DND-41 (cell line): Measurements from ENCODE around the gene SLC4A2.

Experiments
- ATAC-seq: fragments of 200-7000 bp; cut with Tn5 transposase; 3 replicates; pipeline ENCODE4 v1.9.1; 2021; ENCODE audit warnings: low read depth; ENCODE audit not compliant: insufficient read depth
- DNase-seq: peaks from one replicate; pipeline ENCODE4 v3.0.0-alpha.2; 2020
- H2AFZ ChIP-seq: 2 replicates; pipeline ENCODE4 v1.6.0; 2012; ENCODE audit warnings: low read depth, low read length
- H3K27ac ChIP-seq: 2 replicates; pipeline ENCODE4 v1.5.1; 2012; ENCODE audit warnings: low read length, inconsistent platforms
- H3K27me3 ChIP-seq: fragments of 200-600 bp; sonication (generic); 2 replicates; pipeline ENCODE4 v1.6.0; 2012; ENCODE audit warnings: low read length, mild to moderate bottlenecking, inconsistent platforms; ENCODE audit not compliant: insufficient read depth, poor library complexity
- H3K36me3 ChIP-seq: 2 replicates; pipeline ENCODE4 v1.5.1; 2012; ENCODE audit warnings: low read length, inconsistent platforms; ENCODE audit not compliant: insufficient read depth
- H3K4me1 ChIP-seq: 2 replicates; pipeline ENCODE4 v1.5.1; 2012; ENCODE audit warnings: mild to moderate bottlenecking, low read length; ENCODE audit not compliant: insufficient read depth
- H3K4me2 ChIP-seq: 2 replicates; pipeline ENCODE4 v1.6.0; 2012; ENCODE audit warnings: mild to moderate bottlenecking, moderate library complexity, low read length, inconsistent platforms; ENCODE audit not compliant: insufficient read depth
- H3K4me3 ChIP-seq, 2 experiments: fragments of 200-600 bp in 1 of 2; shearing (Covaris generic) in 1 of 2; 2 replicates each; pipeline ENCODE4 v1.5.1; 2012 to 2016; ENCODE audit warnings: inconsistent platforms in 2 of 2, low read length in 2 of 2, mild to moderate bottlenecking in 2 of 2, low read depth in 1 of 2, moderate library complexity in 1 of 2
- H3K79me2 ChIP-seq: 2 replicates; pipeline ENCODE4 v1.6.0; 2012; ENCODE audit warnings: low read length, inconsistent platforms; ENCODE audit not compliant: insufficient read depth
- H3K9ac ChIP-seq: 2 replicates; pipeline ENCODE4 v1.6.0; 2012; ENCODE audit warnings: low read depth, mild to moderate bottlenecking, inconsistent platforms, low read length, moderate library complexity
- H3K9me3 ChIP-seq: 2 replicates; pipeline ENCODE4 v1.5.1; 2012; ENCODE audit warnings: low read length, moderate library complexity, mild to moderate bottlenecking, inconsistent platforms; ENCODE audit not compliant: insufficient read depth, severe bottlenecking
- H4K20me1 ChIP-seq: 2 replicates; pipeline ENCODE4 v1.6.0; 2012; ENCODE audit warnings: low read length; ENCODE audit not compliant: insufficient read depth
- CTCF ChIP-seq: IDR thresholded peaks from 2 replicates; pipeline ENCODE4 v1.5.1; 2012; ENCODE audit warnings: borderline replicate concordance, low read length, moderate library complexity, mild to moderate bottlenecking; ENCODE audit not compliant: poor library complexity, severe bottlenecking; ENCODE audit errors: extremely low read depth
- EZH2 ChIP-seq: IDR thresholded peaks from 3 replicates; pipeline ENCODE4 v1.6.1; 2012; ENCODE audit warnings: borderline replicate concordance, low read depth, mild to moderate bottlenecking, moderate library complexity, low read length, inconsistent platforms; ENCODE audit not compliant: severe bottlenecking

The SLC4A2 gene

GRCh38 chr7:151035026-151035717, 24.2 kb upstream of the SLC4A2 start:
- H3K27me3 ChIP-seq: no peaks in the 10 kb centered on the region
- H3K4me3 ChIP-seq: no peak overlapping the region
- no peak for ATAC-seq
- 0 out of 2 replicates have a peak, but pooled peaks cover 11% of the 10 kb centered on the region for H4K20me1 ChIP-seq
- H3K27ac ChIP-seq: no peak overlapping the region
- H3K4me1 ChIP-seq: peaks cover under 1% of the 10 kb centered on the region; the same call in 1 of the 2 replicates
- peaks cover 56% of the 10 kb centered on the region for H3K36me3 ChIP-seq
- no peak for DNase-seq
- no peaks in the 10 kb centered on the region for H3K9me3 ChIP-seq
- no peak overlapping the region for H2AFZ ChIP-seq
- no peak overlapping the region for H3K4me2 ChIP-seq
- TF ChIP-seq CTCF (no peak), EZH2 (no peak)
- H3K9ac ChIP-seq: no peak overlapping the region
- peaks cover 9% of the 10 kb centered on the region; the same call in 1 of the 2 replicates for H3K79me2 ChIP-seq

DNA sequence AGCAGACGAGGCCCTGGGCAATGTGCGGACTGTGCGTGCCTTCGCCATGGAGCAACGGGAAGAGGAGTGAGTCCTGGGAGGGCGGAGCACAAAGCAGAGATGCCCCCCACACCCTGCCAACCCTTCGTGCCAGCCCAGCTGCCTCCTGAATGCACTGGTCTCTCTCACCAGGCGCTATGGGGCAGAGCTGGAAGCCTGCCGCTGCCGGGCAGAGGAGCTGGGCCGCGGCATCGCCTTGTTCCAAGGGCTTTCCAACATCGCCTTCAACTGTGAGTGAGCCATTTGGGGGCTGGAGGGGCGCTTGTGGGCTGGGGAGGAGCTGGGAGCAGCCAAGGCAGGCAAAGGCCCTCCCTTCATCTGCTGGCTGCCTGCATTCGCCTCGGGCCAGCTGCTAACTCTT, 23.5 kb upstream of the SLC4A2 start:
- no peak for TF ChIP-seq EZH2
- TF ChIP-seq CTCF: no peak
- DNase-seq: no peak
- H3K9me3 ChIP-seq: no peaks in the 10 kb centered on the region
- H2AFZ ChIP-seq: no peak overlapping the region
- H4K20me1 ChIP-seq: 0 out of 2 replicates have a peak, but pooled peaks cover 9% of the 10 kb centered on the region
- no peak overlapping the region for H3K4me2 ChIP-seq
- no peaks in the 10 kb centered on the region for H3K4me1 ChIP-seq
- H3K9ac ChIP-seq: no peak overlapping the region
- H3K36me3 ChIP-seq: peaks cover 56% of the 10 kb centered on the region
- H3K79me2 ChIP-seq: peaks cover 7% of the 10 kb centered on the region; the same call in 1 of the 2 replicates
- no peak overlapping the region for H3K4me3 ChIP-seq
- no peak overlapping the region for H3K27ac ChIP-seq
- no peaks in the 10 kb centered on the region for H3K27me3 ChIP-seq
- no peak for ATAC-seq

DNA sequence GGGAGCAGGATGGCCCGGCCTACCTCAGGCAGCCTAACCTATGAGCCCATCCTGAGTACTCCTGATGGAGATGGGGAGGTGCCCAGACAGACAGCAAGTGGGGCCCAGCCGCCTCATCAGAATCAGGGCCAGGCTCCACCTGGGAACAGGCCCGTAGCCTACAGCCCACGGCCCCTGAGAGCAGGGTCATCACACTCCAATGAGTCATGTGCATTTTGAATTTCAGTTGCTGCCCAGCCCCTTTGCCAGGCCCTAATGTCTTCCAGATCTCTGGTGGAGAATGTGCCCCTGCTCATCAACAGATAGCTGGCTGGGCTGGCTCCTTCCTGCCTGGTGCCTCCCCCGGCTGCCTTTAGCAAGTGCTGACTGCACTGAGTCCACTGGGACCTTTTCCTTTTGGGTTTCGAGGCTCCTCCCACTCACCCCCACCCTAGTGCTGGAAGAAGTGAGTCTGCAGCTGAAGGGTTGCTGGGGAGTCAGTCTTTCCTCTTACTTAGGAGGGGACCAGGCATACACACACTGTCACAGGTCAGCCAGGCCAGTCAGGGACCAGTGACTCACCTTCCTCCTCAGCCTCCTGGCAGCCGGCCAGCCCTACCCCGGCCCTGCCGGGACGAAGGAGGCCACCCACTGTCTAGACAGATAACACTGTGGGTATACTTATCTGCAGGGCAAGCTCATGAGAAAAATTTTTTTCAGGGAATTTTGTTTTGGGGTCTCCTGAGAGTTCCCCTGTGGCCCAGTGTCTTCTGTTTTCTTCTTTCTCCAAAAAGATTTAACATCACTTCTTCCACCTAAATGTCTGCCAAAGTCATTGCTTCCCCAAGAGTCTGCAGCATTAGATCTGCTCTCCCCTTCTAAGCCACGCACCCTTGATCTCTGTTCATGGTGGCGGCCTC, 20.2 kb upstream of the SLC4A2 start:
- Histone ChIP-seq H3K4me1 (no peaks in the 10 kb centered on the region), H2AFZ (no peak overlapping the region), H4K20me1 (peaks cover 3% of the 10 kb centered on the region; the same call in 1 of the 2 replicates), H3K9ac (no peak overlapping the region), H3K4me3 (no peak overlapping the region), H3K9me3 (no peaks in the 10 kb centered on the region), H3K27me3 (no peaks in the 10 kb centered on the region), H3K27ac (no peak overlapping the region), H3K4me2 (no peak overlapping the region), H3K79me2 (no peaks in the 10 kb centered on the region), H3K36me3 (peaks cover 64% of the 10 kb centered on the region)
- ATAC-seq (peak; percentile 22; the same call in 2 of the 3 replicates), DNase-seq (no peak)
- TF ChIP-seq EZH2 (no peak), CTCF (no peak)
